Adrenal gland (tissue), 5 donors: ENCODE measurements around the gene CLIP1.

ENCODE experiments used
- CTCF ChIP-seq, 6 experiments: fragments of 450-650 bp in 4 of 6; fragments of 200-600 bp in 2 of 6; sonication (generic) in 1 of 6; IDR thresholded peaks; 1 replicate in 5 of 6; 2 replicates in 1 of 6; pipeline versions ENCODE4 v1.5.1 to v1.8.0; 2016 to 2021; ENCODE audit warnings: antibody characterized with exemption in 6 of 6, mild to moderate bottlenecking in 2 of 6, moderate library complexity in 1 of 6
- POLR2A ChIP-seq, 2 donors: fragments of 450-650 bp; IDR thresholded peaks; one replicate each; pipeline ENCODE4 v1.6.1; 2017; ENCODE audit warnings: antibody characterized with exemption in 2 of 2, mild to moderate bottlenecking in 2 of 2, moderate library complexity in 1 of 2
- donor health status: DM: no; HTN: no; CAD: no.

DNA sequence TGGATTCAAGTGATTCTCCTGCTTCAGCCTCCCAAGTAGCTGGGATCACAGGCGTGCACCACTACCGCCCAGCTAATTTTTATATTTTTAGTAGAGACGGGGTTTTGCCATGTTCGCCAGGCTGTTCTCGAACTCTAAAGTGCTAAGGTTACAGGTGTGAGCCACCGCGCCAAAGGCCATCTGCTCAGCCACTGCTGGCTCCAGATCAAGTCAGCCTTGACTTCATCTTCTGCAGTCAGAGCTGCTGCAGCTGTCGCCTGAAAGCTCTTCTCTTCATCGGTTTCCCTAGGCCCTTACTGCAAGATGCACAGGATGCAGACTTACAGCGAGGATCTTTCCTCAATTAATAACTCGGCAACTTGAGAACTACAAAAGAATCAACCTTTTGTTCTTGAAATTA lies 66.8 kb downstream of the CLIP1 start:
- TF ChIP-seq POLR2A (IDR thresholded peaks at IDR 0.05) = no peak
- TF ChIP-seq CTCF (IDR thresholded peaks at IDR 0.05) = no peak
